A549 (cell line): ENCODE data around the gene PI4KA. TPM values are rescaled to one million over a fixed set of nuclear protein-coding genes. Genes with fewer than 3 reads are reported as not detected.

Source experiments
- ATAC-seq, 2 experiments: fragments of 200-7000 bp in 1 of 2; fragments of >200 bp in 1 of 2; cut with Nextera tagmentation in 1 of 2; cut with Tn5 transposase in 1 of 2; 3 replicates each; pipeline versions ENCODE4 v1.8.0 to v1.9.1; 2018 to 2020; ENCODE audit warnings: mild to moderate bottlenecking in 1 of 2, moderate library complexity in 1 of 2
- CTCF ChIA-PET: fragments of 300-600 bp; sonication (Branson Sonifier 250); formaldehyde crosslinking; extraction: SDS; loops from one replicate; lab custom pipeline; 2021; ENCODE audit warnings: antibody characterized with exemption, inconsistent platforms; lab: Yijun Ruan, JAX
- POLR2A ChIA-PET: fragments of 350-600 bp; formaldehyde crosslinking; extraction: SDS; loops from one replicate; lab custom pipeline; 2021; ENCODE audit warnings: antibody characterized with exemption, inconsistent platforms; lab: Yijun Ruan, JAX
- DNase-seq, 2 experiments: peaks; one replicate each; pipeline versions ENCODE4 v3.0.0 to v3.0.0-alpha.2; 2011 to 2016; ENCODE audit warnings: low read depth in 1 of 2, low spot score in 1 of 2
- FAIRE-seq: peaks from 2 replicates; lab custom pipeline; 2011; peaks lifted over from hg19 to GRCh38; lab: Jason Lieb, UNC
- H3K27ac ChIP-seq, 2 experiments: fragments of >200 bp; sonication (Bioruptor Twin); formaldehyde crosslinking; 3 replicates each; pipeline ENCODE4 v1.5.1; 2016 to 2017
- H3K4me1 ChIP-seq: fragments of >200 bp; sonication (Bioruptor Twin); formaldehyde crosslinking; 3 replicates; pipeline ENCODE4 v1.6.1; 2016
- H3K4me2 ChIP-seq: fragments of >200 bp; sonication (Bioruptor Twin); formaldehyde crosslinking; 3 replicates; pipeline ENCODE4 v1.6.1; 2016
- H3K4me3 ChIP-seq: fragments of >200 bp; sonication (Bioruptor Twin); formaldehyde crosslinking; 3 replicates; pipeline ENCODE4 v1.5.1; 2016
- H3K9me3 ChIP-seq: fragments of >200 bp; sonication (Bioruptor Twin); formaldehyde crosslinking; 3 replicates; pipeline ENCODE4 v1.6.1; 2016
- CHD4 ChIP-seq: fragments of 200-600 bp; sonication (generic); IDR thresholded peaks from 2 replicates; pipeline ENCODE4 v1.6.1; 2016; ENCODE audit warnings: antibody characterized with exemption, mild to moderate bottlenecking, borderline replicate concordance
- ESRRA ChIP-seq: fragments of 150-350 bp; IDR thresholded peaks from 2 replicates; pipeline ENCODE4 v1.6.1; 2014; ENCODE audit warnings: mild to moderate bottlenecking, low read length, borderline replicate concordance
- HES2 ChIP-seq: fragments of >200 bp; sonication (Bioruptor Twin); formaldehyde crosslinking; IDR thresholded peaks from 2 replicates; pipeline ENCODE4 v1.6.1; 2016
- HEYL ChIP-seq: fragments of 250-450 bp; sonication (Bioruptor Pico); IDR thresholded peaks from 2 replicates; pipeline ENCODE4 v1.8.0; 2021; ENCODE audit warnings: mild to moderate bottlenecking, moderate library complexity
- JUN ChIP-seq, 2 experiments: fragments of >200 bp; sonication (Bioruptor Twin); formaldehyde crosslinking; IDR thresholded peaks; 2 replicates in 1 of 2; 3 replicates in 1 of 2; pipeline ENCODE4 v1.6.1; 2016 to 2017
- KDM1A ChIP-seq: fragments of 200-600 bp; sonication (generic); IDR thresholded peaks from 2 replicates; pipeline ENCODE4 v1.6.1; 2016; ENCODE audit warnings: low read depth, mild to moderate bottlenecking
- KDM5A ChIP-seq: fragments of 200-600 bp; sonication (generic); IDR thresholded peaks from 2 replicates; pipeline ENCODE4 v1.6.1; 2016; ENCODE audit warnings: antibody characterized with exemption, mild to moderate bottlenecking
- MAFK ChIP-seq: fragments of 450-650 bp; IDR thresholded peaks from 2 replicates; pipeline ENCODE4 v1.6.1; 2014; ENCODE audit not compliant: partially characterized antibody
- MAX ChIP-seq: IDR thresholded peaks from 2 replicates; pipeline ENCODE4 v1.6.1; 2012
- MAZ ChIP-seq: fragments of 150-350 bp; IDR thresholded peaks from 2 replicates; pipeline ENCODE4 v1.6.1; 2014; ENCODE audit warnings: antibody characterized with exemption, low read depth, low read length, borderline replicate concordance
- PHF8 ChIP-seq: fragments of 200-600 bp; sonication (generic); IDR thresholded peaks from 2 replicates; pipeline ENCODE4 v1.6.1; 2016; ENCODE audit warnings: low read depth, mild to moderate bottlenecking, antibody characterized with exemption, moderate library complexity, borderline replicate concordance
- POLR2AphosphoS2 ChIP-seq: conservative IDR thresholded peaks from 2 replicates; pipeline ENCODE4 v1.6.1; 2012; ENCODE audit warnings: low read length, improper control_type of control experiment, inconsistent platforms
- RAD21 ChIP-seq, 2 experiments: fragments of >200 bp in 1 of 2; sonication (Bioruptor Twin) in 1 of 2; formaldehyde crosslinking in 1 of 2; IDR thresholded peaks in 1 of 2; conservative IDR thresholded peaks in 1 of 2; 2 replicates in 1 of 2; 3 replicates in 1 of 2; pipeline ENCODE4 v1.6.1; 2012 to 2018; ENCODE audit warnings: inconsistent platforms in 1 of 2
- REST ChIP-seq: fragments of 200-600 bp; sonication (generic); IDR thresholded peaks from 2 replicates; pipeline ENCODE4 v1.6.1; 2016; ENCODE audit warnings: antibody characterized with exemption, mild to moderate bottlenecking, moderate library complexity
- RNF2 ChIP-seq: fragments of 200-600 bp; sonication (generic); IDR thresholded peaks from 2 replicates; pipeline ENCODE4 v1.6.1; 2016; ENCODE audit warnings: low read depth, mild to moderate bottlenecking, antibody characterized with exemption, moderate library complexity, borderline replicate concordance
- SMC3 ChIP-seq: fragments of >200 bp; sonication (Bioruptor Twin); formaldehyde crosslinking; IDR thresholded peaks from 3 replicates; pipeline ENCODE4 v1.6.1; 2018; ENCODE audit warnings: inconsistent platforms
- ZC3H11A ChIP-seq: fragments of 450-650 bp; IDR thresholded peaks from 2 replicates; pipeline ENCODE4 v1.6.1; 2014; ENCODE audit warnings: antibody characterized with exemption, mild to moderate bottlenecking
- WGBS: methylation state at CpG from one replicate; pipeline ENCODE4 v1.1.6; 2017; ENCODE audit errors: missing lambda C conversion rate; 5-methylcytosine and 5-hydroxymethylcytosine counted together
- polyA plus RNA-seq, 4 experiments: library from polyadenylated mRNA; depleted of rRNA in 3 of 4; stranded (reverse); fragments of >200 nt; fragmentation: RNase III in 1 of 4; extraction: RNeasy Plus Mini Kit Qiagen cat#74134 plus additional on column Dnase treatment in 1 of 4; gene quantifications; 2 replicates in 3 of 4; 3 replicates in 1 of 4; pipeline ENCODE4 v1.2.3, GENCODE V29; 2011 to 2017

PI4KA gene
- polyA plus RNA-seq, 2 of the 4 experiments (the other 2 are of a cell fraction): 14.4 to 21.3 TPM

- Histone ChIP-seq H3K27ac (no peak overlapping the region), H3K4me1 (no peaks in the 10 kb centered on the region), H3K9me3 (no peaks in the 10 kb centered on the region), H3K4me3 (no peak overlapping the region), H3K4me2 (no peak overlapping the region)
- ChIA-PET POLR2A (no interaction called here), CTCF (interaction anchor here (1.1 to 2.7 kb wide), 2 partner anchors 19 to 31 kb away, joined by 3 to 12 read pairs; no protein-coding TSS in a partner anchor)
- FAIRE-seq: no peak
- WGBS: 96% methylated on average over 10 of the region's 10 CpGs
- TF ChIP-seq RAD21 (conservative IDR thresholded peaks at IDR 0.05 in 1 of 2, IDR thresholded peaks at IDR 0.05 in 1 of 2): no peak
- no peak for ATAC-seq
- no peak for DNase-seq
Measured at GRCh38 chr22:20764729-20765128, 93.9 kb downstream of the PI4KA start.

- Histone ChIP-seq H3K4me1 (no peaks in the 10 kb centered on the region), H3K4me2 (no peak overlapping the region), H3K4me3 (no peak overlapping the region), H3K9me3 (no peaks in the 10 kb centered on the region), H3K27ac (no peak overlapping the region)
- 97% methylated on average over 7 of the region's 7 CpGs for WGBS
- ChIA-PET CTCF (interaction anchor here (1.1 to 2.7 kb wide), 2 partner anchors 19 to 31 kb away, joined by 3 to 12 read pairs; no protein-coding TSS in a partner anchor), POLR2A (no interaction called here)
- no peak for FAIRE-seq
- no peak for DNase-seq
- no peak for TF ChIP-seq HES2
- no peak for ATAC-seq
Measured at GRCh38 chr22:20764471-20764720, 94.2 kb downstream of the PI4KA start.

GRCh38 chr22:20763630-20764470 is 94.8 kb downstream of the PI4KA start:
- Histone ChIP-seq H3K27ac (no peak overlapping the region), H3K9me3 (no peaks in the 10 kb centered on the region), H3K4me2 (no peak overlapping the region), H3K4me3 (no peak overlapping the region), H3K4me1 (no peaks in the 10 kb centered on the region)
- DNase-seq: no peak
- 86% methylated on average over 10 of the region's 13 CpGs for WGBS
- no peak for FAIRE-seq
- POLR2A ChIA-PET: no interaction called here
- ATAC-seq: no peak
- CTCF ChIA-PET: interaction anchor here (1.1 to 2.7 kb wide), 3 partner anchors 9 to 32 kb away, joined by 3 to 12 read pairs (median 3); no protein-coding TSS in a partner anchor
- no peak for TF ChIP-seq SMC3
- TF ChIP-seq ESRRA: no peak
- no peak for TF ChIP-seq HES2
- no peak for TF ChIP-seq MAZ
- TF ChIP-seq HEYL (CRISPR knock-in tag): no peak
- no peak for TF ChIP-seq RNF2
- no peak for TF ChIP-seq MAX
- no peak for TF ChIP-seq KDM5A
- no peak for TF ChIP-seq CHD4
- TF ChIP-seq KDM1A: no peak
- TF ChIP-seq JUN (IDR thresholded peaks at IDR 0.05): no peak
- no peak for TF ChIP-seq MAFK
- TF ChIP-seq ZC3H11A: no peak
- no peak for TF ChIP-seq POLR2AphosphoS2
- no peak for TF ChIP-seq REST
- no peak for TF ChIP-seq RAD21 (conservative IDR thresholded peaks at IDR 0.05 in 1 of 2, IDR thresholded peaks at IDR 0.05 in 1 of 2)
- TF ChIP-seq PHF8: no peak
